Progenitor cell of endocrine pancreas (in vitro differentiated cells): ENCODE data around the gene SMAP1. TPM values are rescaled to one million over a fixed set of nuclear protein-coding genes. Genes with fewer than 3 reads are reported as not detected.

Source experiments
- DNase-seq: peaks from one replicate; pipeline ENCODE4 v3.0.0; 2021; ENCODE audit warnings: low spot score; ENCODE audit not compliant: unreplicated experiment
- H3K27ac Mint-ChIP-seq: 2 replicates; pipeline ENCODE4 v1.8.0; 2021; ENCODE audit warnings: mild to moderate bottlenecking, moderate library complexity, mixed read lengths
- H3K27me3 Mint-ChIP-seq: 2 replicates; pipeline ENCODE4 v1.8.0; 2021; ENCODE audit warnings: mixed read lengths
- H3K36me3 Mint-ChIP-seq: 2 replicates; pipeline ENCODE4 v1.8.0; 2022; ENCODE audit warnings: mixed read lengths; ENCODE audit not compliant: insufficient read depth
- H3K4me1 Mint-ChIP-seq: 2 replicates; pipeline ENCODE4 v1.8.0; 2021; ENCODE audit warnings: low read depth, mixed read lengths
- H3K4me3 Mint-ChIP-seq: 2 replicates; pipeline ENCODE4 v1.8.0; 2021; ENCODE audit warnings: low read depth, mild to moderate bottlenecking, moderate library complexity, mixed read lengths
- H3K9me3 Mint-ChIP-seq: 2 replicates; pipeline ENCODE4 v1.8.0; 2021; ENCODE audit warnings: low read depth, mixed read lengths
- total RNA-seq: library from RNA; stranded (reverse); gene quantifications from 2 replicates; pipeline ENCODE4 v1.2.1, GENCODE V29; 2021
- TF ChIP-seq, protein P1 (sequence below): fragments of 200-600 bp; sonication (generic); IDR thresholded peaks from one replicate; pipeline ENCODE4 v1.5.0; 2021; ENCODE audit warnings: antibody characterized with exemption, mild to moderate bottlenecking; ENCODE audit not compliant: unreplicated experiment

SMAP1 gene
- total RNA-seq, 1 donor from 2014 or later, result 32.8 TPM

GRCh38 chr6:70668499-70668812 lies 773 bp downstream of the SMAP1 start:
- Mint-ChIP-seq H3K27ac (peak overlapping the region; percentile 94), H3K4me3 (peak overlapping the region; percentile 90), H3K27me3 (no peaks in the 10 kb centered on the region), H3K4me1 (peaks cover 38% of the 10 kb centered on the region), H3K36me3 (no peaks in the 10 kb centered on the region), H3K9me3 (no peaks in the 10 kb centered on the region)
- TF ChIP-seq, protein P1, sequence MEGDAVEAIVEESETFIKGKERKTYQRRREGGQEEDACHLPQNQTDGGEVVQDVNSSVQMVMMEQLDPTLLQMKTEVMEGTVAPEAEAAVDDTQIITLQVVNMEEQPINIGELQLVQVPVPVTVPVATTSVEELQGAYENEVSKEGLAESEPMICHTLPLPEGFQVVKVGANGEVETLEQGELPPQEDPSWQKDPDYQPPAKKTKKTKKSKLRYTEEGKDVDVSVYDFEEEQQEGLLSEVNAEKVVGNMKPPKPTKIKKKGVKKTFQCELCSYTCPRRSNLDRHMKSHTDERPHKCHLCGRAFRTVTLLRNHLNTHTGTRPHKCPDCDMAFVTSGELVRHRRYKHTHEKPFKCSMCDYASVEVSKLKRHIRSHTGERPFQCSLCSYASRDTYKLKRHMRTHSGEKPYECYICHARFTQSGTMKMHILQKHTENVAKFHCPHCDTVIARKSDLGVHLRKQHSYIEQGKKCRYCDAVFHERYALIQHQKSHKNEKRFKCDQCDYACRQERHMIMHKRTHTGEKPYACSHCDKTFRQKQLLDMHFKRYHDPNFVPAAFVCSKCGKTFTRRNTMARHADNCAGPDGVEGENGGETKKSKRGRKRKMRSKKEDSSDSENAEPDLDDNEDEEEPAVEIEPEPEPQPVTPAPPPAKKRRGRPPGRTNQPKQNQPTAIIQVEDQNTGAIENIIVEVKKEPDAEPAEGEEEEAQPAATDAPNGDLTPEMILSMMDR, result peak; percentile 6
- DNase-seq, result no peak

GRCh38 chr6:70669133-70669532 lies 1.4 kb downstream of the SMAP1 start:
- Mint-ChIP-seq H3K4me1 (peaks cover 40% of the 10 kb centered on the region), H3K4me3 (peak overlapping the region; percentile 90), H3K27me3 (no peaks in the 10 kb centered on the region), H3K27ac (peak overlapping the region; percentile 94), H3K9me3 (no peaks in the 10 kb centered on the region), H3K36me3 (no peaks in the 10 kb centered on the region)
- no peak for DNase-seq
- TF ChIP-seq, protein P1, result no peak

DNA sequence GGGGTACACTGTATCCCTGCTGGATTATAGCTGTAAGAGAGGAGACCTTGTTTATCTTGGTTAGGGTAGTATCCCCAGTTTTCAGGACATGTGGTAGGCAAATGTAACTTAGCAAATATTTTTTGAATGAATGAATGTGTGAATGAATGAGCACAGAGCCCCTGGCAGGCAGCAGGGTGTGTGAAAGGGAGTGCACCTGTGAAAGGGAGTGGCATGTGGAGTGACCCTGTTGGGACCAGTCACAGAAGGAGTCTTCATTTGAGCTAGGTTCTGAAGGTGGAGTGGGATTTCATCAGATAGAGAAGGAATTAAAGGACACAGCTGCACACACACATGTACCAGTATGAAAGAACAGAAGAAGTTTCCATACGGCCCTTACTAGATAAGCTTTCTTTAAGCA lies 4.9 kb downstream of the SMAP1 start:
- Mint-ChIP-seq H3K4me1 (peaks cover 36% of the 10 kb centered on the region), H3K27ac (peak overlapping the region; percentile 56), H3K9me3 (no peaks in the 10 kb centered on the region), H3K4me3 (no peak overlapping the region), H3K36me3 (no peaks in the 10 kb centered on the region), H3K27me3 (no peaks in the 10 kb centered on the region)
- DNase-seq, result no peak
- TF ChIP-seq, protein P1, result no peak

- Mint-ChIP-seq H3K4me1 (peaks cover 36% of the 10 kb centered on the region), H3K36me3 (no peaks in the 10 kb centered on the region), H3K4me3 (no peak overlapping the region), H3K27me3 (no peaks in the 10 kb centered on the region), H3K9me3 (no peaks in the 10 kb centered on the region), H3K27ac (peak overlapping the region; percentile 56)
- TF ChIP-seq, protein P1, result no peak
- no peak for DNase-seq
Measured at GRCh38 chr6:70673054-70673453, 5.4 kb downstream of the SMAP1 start.

DNA sequence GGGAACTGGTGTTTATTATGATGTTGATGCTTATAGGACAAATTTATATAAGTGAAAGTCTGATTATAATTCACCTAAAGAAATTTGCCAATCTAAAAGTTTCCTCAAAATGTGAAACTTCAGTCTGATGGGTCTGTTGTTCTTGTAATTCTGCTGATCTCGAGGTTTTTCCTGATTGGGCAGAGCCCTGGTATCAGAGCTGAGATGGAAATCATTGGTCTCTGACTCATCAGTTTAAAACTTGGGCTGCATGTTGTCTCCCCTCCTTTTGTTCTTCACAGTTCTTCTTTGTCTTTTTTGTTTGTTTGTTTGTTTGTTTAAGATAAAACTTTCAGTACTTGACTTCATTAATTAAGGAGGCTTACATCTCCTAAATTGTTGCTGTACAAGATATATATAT lies 5.9 kb downstream of the SMAP1 start:
- H3K9me3 Mint-ChIP-seq, result no peaks in the 10 kb centered on the region
- TF ChIP-seq, protein P1, result no peak
- DNase-seq, result no peak
- peaks cover 34% of the 10 kb centered on the region for H3K4me1 Mint-ChIP-seq
- H3K36me3 Mint-ChIP-seq, result no peaks in the 10 kb centered on the region
- no peak overlapping the region for H3K4me3 Mint-ChIP-seq
- H3K27me3 Mint-ChIP-seq, result no peaks in the 10 kb centered on the region
- H3K27ac Mint-ChIP-seq, result no peak overlapping the region
